SK-N-SH (cell line): ENCODE results near the gene PLXND1. TPM values are rescaled to one million over a fixed set of nuclear protein-coding genes. Genes with fewer than 3 reads are reported as not detected.

Source experiments
- CTCF ChIA-PET: fragments of 300-600, 350-600 bp; formaldehyde crosslinking; extraction: SDS; loops from one replicate; lab custom pipeline; 2021; lab: Yijun Ruan, JAX
- POLR2A ChIA-PET: fragments of 350-600 bp; sonication (Branson Sonifier 250); formaldehyde crosslinking; extraction: SDS; loops from one replicate; lab custom pipeline; 2020; ENCODE audit warnings: antibody characterized with exemption, inconsistent platforms; lab: Yijun Ruan, JAX
- DNase-seq: peaks from one replicate; pipeline ENCODE4 v3.0.0; 2012
- H2AFZ ChIP-seq: fragments of 200-600 bp; sonication (generic); 2 replicates; pipeline ENCODE4 v1.8.1; 2016; ENCODE audit warnings: antibody characterized with exemption, mild to moderate bottlenecking, low read depth
- H3F3A ChIP-seq: fragments of 200-600 bp; sonication (generic); replicated peaks from 2 replicates; pipeline ENCODE3; 2016; ENCODE audit warnings: antibody characterized with exemption, mild to moderate bottlenecking; ENCODE audit not compliant: insufficient read depth
- H3K27ac ChIP-seq, 2 experiments: fragments of 200-500 bp in 1 of 2; fragments of 200-600 bp in 1 of 2; sonication (Bioruptor generic) in 1 of 2; sonication (generic), shearing (Covaris generic) in 1 of 2; 2 replicates each; pipeline versions ENCODE4 v1.5.1 to v1.6.1; 2014 to 2016; ENCODE audit warnings: low read depth in 2 of 2, inconsistent platforms in 1 of 2, low read length in 1 of 2, mild to moderate bottlenecking in 1 of 2, mixed read lengths in 1 of 2
- H3K27me3 ChIP-seq: fragments of 200-600 bp; sonication (generic), shearing (Covaris generic); 2 replicates; pipeline ENCODE4 v1.6.1; 2016; ENCODE audit warnings: mixed run types; ENCODE audit not compliant: insufficient read depth
- H3K36me3 ChIP-seq, 2 experiments: fragments of 200-500 bp in 1 of 2; fragments of 200-600 bp in 1 of 2; sonication (Bioruptor generic) in 1 of 2; sonication (generic) in 1 of 2; replicated peaks in 1 of 2; 2 replicates each; pipeline versions ENCODE3 to v1.5.1; 2014 to 2016; ENCODE audit warnings: low read length in 1 of 2, mild to moderate bottlenecking in 1 of 2; ENCODE audit not compliant: insufficient read depth in 2 of 2, control insufficient read depth in 1 of 2
- H3K4me1 ChIP-seq, 2 experiments: fragments of 200-500 bp in 1 of 2; fragments of 200-600 bp in 1 of 2; sonication (Bioruptor generic) in 1 of 2; sonication (generic), shearing (Covaris generic) in 1 of 2; 2 replicates each; pipeline versions ENCODE4 v1.5.1 to v1.6.1; 2014 to 2016; ENCODE audit warnings: low read depth in 1 of 2, low read length in 1 of 2, mixed run types in 1 of 2; ENCODE audit not compliant: insufficient read depth in 2 of 2, control insufficient read depth in 1 of 2
- H3K4me2 ChIP-seq: fragments of 200-600 bp; sonication (generic), shearing (Covaris generic); 2 replicates; pipeline ENCODE4 v1.6.1; 2017; ENCODE audit warnings: mixed run types
- H3K4me3 ChIP-seq, 2 experiments: fragments of 200-500 bp in 1 of 2; fragments of 200-600 bp in 1 of 2; sonication (Bioruptor generic) in 1 of 2; sonication (generic), shearing (Covaris generic) in 1 of 2; 2 replicates each; pipeline versions ENCODE4 v1.5.1 to v1.8.1; 2014 to 2016; ENCODE audit warnings: low read depth in 2 of 2, inconsistent platforms in 1 of 2, low read length in 1 of 2, mild to moderate bottlenecking in 1 of 2, mixed read lengths in 1 of 2, moderate library complexity in 1 of 2
- H3K79me2 ChIP-seq: fragments of 200-600 bp; sonication (generic); 2 replicates; pipeline ENCODE4 v1.8.1; 2017; ENCODE audit warnings: mild to moderate bottlenecking; ENCODE audit not compliant: insufficient read depth
- H3K9ac ChIP-seq: fragments of 200-600 bp; sonication (generic); 2 replicates; pipeline ENCODE4 v1.6.1; 2017; ENCODE audit warnings: mixed run types
- H3K9me2 ChIP-seq: fragments of 200-600 bp; sonication (generic); 2 replicates; pipeline ENCODE4 v1.6.1; 2017; ENCODE audit warnings: mixed run types
- H3K9me3 ChIP-seq: fragments of 200-600 bp; sonication (generic); 2 replicates; pipeline ENCODE4 v1.6.1; 2017; ENCODE audit warnings: mixed run types, mild to moderate bottlenecking, moderate library complexity
- H4K20me1 ChIP-seq: fragments of 200-600 bp; sonication (generic); 2 replicates; pipeline ENCODE4 v1.6.1; 2017; ENCODE audit warnings: mild to moderate bottlenecking, mixed run types; ENCODE audit not compliant: insufficient read depth
- CHD2 ChIP-seq: fragments of 150-350 bp; IDR thresholded peaks from 2 replicates; pipeline ENCODE4 v1.6.1; 2018; ENCODE audit warnings: low read length; ENCODE audit not compliant: partially characterized antibody
- ELF1 ChIP-seq: IDR thresholded peaks from 2 replicates; pipeline ENCODE4 v1.4.0; 2012
- FOSL2 ChIP-seq: IDR thresholded peaks from 2 replicates; pipeline ENCODE4 v1.4.0; 2012; ENCODE audit warnings: low read depth, mild to moderate bottlenecking, moderate library complexity, borderline replicate concordance
- FOXM1 ChIP-seq: IDR thresholded peaks from 2 replicates; pipeline ENCODE4 v1.4.0; 2012; ENCODE audit warnings: low read depth, mild to moderate bottlenecking
- GABPA ChIP-seq: IDR thresholded peaks from 2 replicates; pipeline ENCODE4 v1.4.0; 2012; ENCODE audit warnings: low read depth, mild to moderate bottlenecking
- IRF3 ChIP-seq: fragments of 150-350 bp; IDR thresholded peaks from 2 replicates; pipeline ENCODE4 v1.6.1; 2016; ENCODE audit warnings: mild to moderate bottlenecking, low read depth, low read length
- JUND ChIP-seq: IDR thresholded peaks from 2 replicates; pipeline ENCODE4 v1.4.0; 2012
- NFIC ChIP-seq: IDR thresholded peaks from 2 replicates; pipeline ENCODE4 v1.4.0; 2012; ENCODE audit warnings: borderline replicate concordance
- RAD21 ChIP-seq: IDR thresholded peaks from 2 replicates; pipeline ENCODE4 v1.6.1; 2012; ENCODE audit warnings: mild to moderate bottlenecking, low read length
- RFX5 ChIP-seq: IDR thresholded peaks from 2 replicates; pipeline ENCODE4 v1.6.1; 2012; ENCODE audit warnings: mild to moderate bottlenecking, improper control_type of control experiment, low read length
- TAF1 ChIP-seq: IDR thresholded peaks from 2 replicates; pipeline ENCODE4 v1.6.1; 2012; ENCODE audit warnings: low read depth, mild to moderate bottlenecking, low read length, moderate library complexity, borderline replicate concordance
- TEAD4 ChIP-seq: IDR thresholded peaks from 2 replicates; pipeline ENCODE4 v1.4.0; 2012; ENCODE audit warnings: mild to moderate bottlenecking, borderline replicate concordance; ENCODE audit not compliant: insufficient read depth
- USF2 ChIP-seq: fragments of 150-350 bp; IDR thresholded peaks from 2 replicates; pipeline ENCODE4 v1.6.1; 2017; ENCODE audit warnings: antibody characterized with exemption, low read length, low read depth, borderline replicate concordance
- YY1 ChIP-seq: IDR thresholded peaks from 2 replicates; pipeline ENCODE4 v1.4.0; 2012; ENCODE audit warnings: low read depth, mild to moderate bottlenecking
- WGBS: methylation state at CpG from one replicate; pipeline ENCODE4 v1.1.6; 2017; ENCODE audit warnings: low lambda C conversion rate; 5-methylcytosine and 5-hydroxymethylcytosine counted together
- polyA plus RNA-seq, 3 experiments: library from polyadenylated mRNA; depleted of rRNA; stranded (reverse); fragments of >200 nt; gene quantifications; 2 replicates each; pipeline ENCODE4 v1.2.3, GENCODE V29; 2012
- TF ChIP-seq, protein P1 (sequence below): fragments of 200-600 bp; sonication (generic); IDR thresholded peaks from 2 replicates; pipeline ENCODE4 v1.6.1; 2017; ENCODE audit warnings: antibody characterized with exemption, mild to moderate bottlenecking, moderate library complexity

The PLXND1 gene
- polyA plus RNA-seq, 1 of the 3 experiments (the other 2 are of a cell fraction): 53.5 TPM

- no peaks in the 10 kb centered on the region for H3K9me2 ChIP-seq
- ChIA-PET POLR2A (no interaction called here), CTCF (no interaction called here)
- peaks cover 9% of the 10 kb centered on the region for H3F3A ChIP-seq
- no peaks in the 10 kb centered on the region for H3K27me3 ChIP-seq
- H3K4me1 ChIP-seq: peaks cover 10 to 15% of the 10 kb centered on the region in 2 experiments; a peak in 2 of 4 replicates
- no peak overlapping the region for H2AFZ ChIP-seq
- H3K4me2 ChIP-seq: peak overlapping the region; percentile 74
- H3K9me3 ChIP-seq: no peaks in the 10 kb centered on the region
- H3K27ac ChIP-seq: peak overlapping the region in 1 of 2 experiments; percentile 71; a peak in 1 of 4 replicates
- no peak overlapping the region for H3K9ac ChIP-seq
- TF ChIP-seq FOSL2 (no peak), FOXM1 (no peak), IRF3 (no peak), CHD2 (no peak), USF2 (no peak), NFIC (no peak), TAF1 (no peak), ELF1 (no peak), YY1 (no peak), RAD21 (no peak), JUND (no peak), GABPA (no peak), TEAD4 (no peak), RFX5 (no peak)
- TF ChIP-seq, protein P1, sequence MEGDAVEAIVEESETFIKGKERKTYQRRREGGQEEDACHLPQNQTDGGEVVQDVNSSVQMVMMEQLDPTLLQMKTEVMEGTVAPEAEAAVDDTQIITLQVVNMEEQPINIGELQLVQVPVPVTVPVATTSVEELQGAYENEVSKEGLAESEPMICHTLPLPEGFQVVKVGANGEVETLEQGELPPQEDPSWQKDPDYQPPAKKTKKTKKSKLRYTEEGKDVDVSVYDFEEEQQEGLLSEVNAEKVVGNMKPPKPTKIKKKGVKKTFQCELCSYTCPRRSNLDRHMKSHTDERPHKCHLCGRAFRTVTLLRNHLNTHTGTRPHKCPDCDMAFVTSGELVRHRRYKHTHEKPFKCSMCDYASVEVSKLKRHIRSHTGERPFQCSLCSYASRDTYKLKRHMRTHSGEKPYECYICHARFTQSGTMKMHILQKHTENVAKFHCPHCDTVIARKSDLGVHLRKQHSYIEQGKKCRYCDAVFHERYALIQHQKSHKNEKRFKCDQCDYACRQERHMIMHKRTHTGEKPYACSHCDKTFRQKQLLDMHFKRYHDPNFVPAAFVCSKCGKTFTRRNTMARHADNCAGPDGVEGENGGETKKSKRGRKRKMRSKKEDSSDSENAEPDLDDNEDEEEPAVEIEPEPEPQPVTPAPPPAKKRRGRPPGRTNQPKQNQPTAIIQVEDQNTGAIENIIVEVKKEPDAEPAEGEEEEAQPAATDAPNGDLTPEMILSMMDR: no peak
- peaks cover 14% of the 10 kb centered on the region for H4K20me1 ChIP-seq
- DNase-seq: no peak
- 87% methylated on average over 8 of the region's 8 CpGs for WGBS
- peaks cover 28% of the 10 kb centered on the region for H3K79me2 ChIP-seq
- H3K36me3 ChIP-seq: no peaks in the 10 kb centered on the region
- H3K4me3 ChIP-seq: peak overlapping the region in 1 of 2 experiments; percentile 50; a peak in 2 of 4 replicates
Measured at GRCh38 chr3:129603991-129604749, 2.3 kb downstream of the PLXND1 start.
